ENCODE results near the gene DCLRE1A.

DNA sequence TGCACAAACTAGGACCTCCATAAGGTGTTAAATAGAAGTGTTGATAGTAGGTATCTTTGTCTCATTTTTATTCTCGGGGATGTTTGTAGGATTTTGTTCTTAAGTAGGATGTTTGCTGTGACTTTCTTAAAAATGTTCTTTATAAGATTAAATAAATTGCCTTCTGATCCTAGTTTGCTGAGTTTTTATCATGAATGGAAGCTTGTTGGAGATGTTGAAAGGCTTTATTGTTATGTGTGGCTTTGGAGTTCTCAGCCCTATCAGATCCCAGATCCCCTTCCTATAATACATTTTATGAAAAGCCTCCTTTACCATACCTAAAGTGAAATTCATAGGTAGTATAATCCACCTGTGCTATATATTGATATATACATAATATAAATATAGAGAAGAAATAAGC, 40.7 kb upstream of the DCLRE1A start:
- TF ChIP-seq, protein P1, sequence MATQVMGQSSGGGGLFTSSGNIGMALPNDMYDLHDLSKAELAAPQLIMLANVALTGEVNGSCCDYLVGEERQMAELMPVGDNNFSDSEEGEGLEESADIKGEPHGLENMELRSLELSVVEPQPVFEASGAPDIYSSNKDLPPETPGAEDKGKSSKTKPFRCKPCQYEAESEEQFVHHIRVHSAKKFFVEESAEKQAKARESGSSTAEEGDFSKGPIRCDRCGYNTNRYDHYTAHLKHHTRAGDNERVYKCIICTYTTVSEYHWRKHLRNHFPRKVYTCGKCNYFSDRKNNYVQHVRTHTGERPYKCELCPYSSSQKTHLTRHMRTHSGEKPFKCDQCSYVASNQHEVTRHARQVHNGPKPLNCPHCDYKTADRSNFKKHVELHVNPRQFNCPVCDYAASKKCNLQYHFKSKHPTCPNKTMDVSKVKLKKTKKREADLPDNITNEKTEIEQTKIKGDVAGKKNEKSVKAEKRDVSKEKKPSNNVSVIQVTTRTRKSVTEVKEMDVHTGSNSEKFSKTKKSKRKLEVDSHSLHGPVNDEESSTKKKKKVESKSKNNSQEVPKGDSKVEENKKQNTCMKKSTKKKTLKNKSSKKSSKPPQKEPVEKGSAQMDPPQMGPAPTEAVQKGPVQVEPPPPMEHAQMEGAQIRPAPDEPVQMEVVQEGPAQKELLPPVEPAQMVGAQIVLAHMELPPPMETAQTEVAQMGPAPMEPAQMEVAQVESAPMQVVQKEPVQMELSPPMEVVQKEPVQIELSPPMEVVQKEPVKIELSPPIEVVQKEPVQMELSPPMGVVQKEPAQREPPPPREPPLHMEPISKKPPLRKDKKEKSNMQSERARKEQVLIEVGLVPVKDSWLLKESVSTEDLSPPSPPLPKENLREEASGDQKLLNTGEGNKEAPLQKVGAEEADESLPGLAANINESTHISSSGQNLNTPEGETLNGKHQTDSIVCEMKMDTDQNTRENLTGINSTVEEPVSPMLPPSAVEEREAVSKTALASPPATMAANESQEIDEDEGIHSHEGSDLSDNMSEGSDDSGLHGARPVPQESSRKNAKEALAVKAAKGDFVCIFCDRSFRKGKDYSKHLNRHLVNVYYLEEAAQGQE (tag by site-specific recombination; IDR thresholded peaks at IDR 0.05) = no peak
- TF ChIP-seq ZBTB7A (tag by site-specific recombination; IDR thresholded peaks at IDR 0.05; ENCODE audit: low read depth) = no peak
- TF ChIP-seq, protein P2, sequence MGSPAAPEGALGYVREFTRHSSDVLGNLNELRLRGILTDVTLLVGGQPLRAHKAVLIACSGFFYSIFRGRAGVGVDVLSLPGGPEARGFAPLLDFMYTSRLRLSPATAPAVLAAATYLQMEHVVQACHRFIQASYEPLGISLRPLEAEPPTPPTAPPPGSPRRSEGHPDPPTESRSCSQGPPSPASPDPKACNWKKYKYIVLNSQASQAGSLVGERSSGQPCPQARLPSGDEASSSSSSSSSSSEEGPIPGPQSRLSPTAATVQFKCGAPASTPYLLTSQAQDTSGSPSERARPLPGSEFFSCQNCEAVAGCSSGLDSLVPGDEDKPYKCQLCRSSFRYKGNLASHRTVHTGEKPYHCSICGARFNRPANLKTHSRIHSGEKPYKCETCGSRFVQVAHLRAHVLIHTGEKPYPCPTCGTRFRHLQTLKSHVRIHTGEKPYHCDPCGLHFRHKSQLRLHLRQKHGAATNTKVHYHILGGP (tag by site-specific recombination; IDR thresholded peaks at IDR 0.05) = no peak
- no peak for TF ChIP-seq SP7 (tag by site-specific recombination; IDR thresholded peaks at IDR 0.05)
- TF ChIP-seq, protein P3, sequence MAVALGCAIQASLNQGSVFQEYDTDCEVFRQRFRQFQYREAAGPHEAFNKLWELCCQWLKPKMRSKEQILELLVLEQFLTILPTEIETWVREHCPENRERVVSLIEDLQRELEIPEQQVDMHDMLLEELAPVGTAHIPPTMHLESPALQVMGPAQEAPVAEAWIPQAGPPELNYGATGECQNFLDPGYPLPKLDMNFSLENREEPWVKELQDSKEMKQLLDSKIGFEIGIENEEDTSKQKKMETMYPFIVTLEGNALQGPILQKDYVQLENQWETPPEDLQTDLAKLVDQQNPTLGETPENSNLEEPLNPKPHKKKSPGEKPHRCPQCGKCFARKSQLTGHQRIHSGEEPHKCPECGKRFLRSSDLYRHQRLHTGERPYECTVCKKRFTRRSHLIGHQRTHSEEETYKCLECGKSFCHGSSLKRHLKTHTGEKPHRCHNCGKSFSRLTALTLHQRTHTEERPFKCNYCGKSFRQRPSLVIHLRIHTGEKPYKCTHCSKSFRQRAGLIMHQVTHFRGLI (tag by site-specific recombination; IDR thresholded peaks at IDR 0.05) = no peak
- TF ChIP-seq, protein P4, sequence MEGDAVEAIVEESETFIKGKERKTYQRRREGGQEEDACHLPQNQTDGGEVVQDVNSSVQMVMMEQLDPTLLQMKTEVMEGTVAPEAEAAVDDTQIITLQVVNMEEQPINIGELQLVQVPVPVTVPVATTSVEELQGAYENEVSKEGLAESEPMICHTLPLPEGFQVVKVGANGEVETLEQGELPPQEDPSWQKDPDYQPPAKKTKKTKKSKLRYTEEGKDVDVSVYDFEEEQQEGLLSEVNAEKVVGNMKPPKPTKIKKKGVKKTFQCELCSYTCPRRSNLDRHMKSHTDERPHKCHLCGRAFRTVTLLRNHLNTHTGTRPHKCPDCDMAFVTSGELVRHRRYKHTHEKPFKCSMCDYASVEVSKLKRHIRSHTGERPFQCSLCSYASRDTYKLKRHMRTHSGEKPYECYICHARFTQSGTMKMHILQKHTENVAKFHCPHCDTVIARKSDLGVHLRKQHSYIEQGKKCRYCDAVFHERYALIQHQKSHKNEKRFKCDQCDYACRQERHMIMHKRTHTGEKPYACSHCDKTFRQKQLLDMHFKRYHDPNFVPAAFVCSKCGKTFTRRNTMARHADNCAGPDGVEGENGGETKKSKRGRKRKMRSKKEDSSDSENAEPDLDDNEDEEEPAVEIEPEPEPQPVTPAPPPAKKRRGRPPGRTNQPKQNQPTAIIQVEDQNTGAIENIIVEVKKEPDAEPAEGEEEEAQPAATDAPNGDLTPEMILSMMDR (tag by site-specific recombination; IDR thresholded peaks at IDR 0.05) = no peak
- TF ChIP-seq YY1 (tag by site-specific recombination; IDR thresholded peaks at IDR 0.05) = no peak
- TF ChIP-seq, protein P5, sequence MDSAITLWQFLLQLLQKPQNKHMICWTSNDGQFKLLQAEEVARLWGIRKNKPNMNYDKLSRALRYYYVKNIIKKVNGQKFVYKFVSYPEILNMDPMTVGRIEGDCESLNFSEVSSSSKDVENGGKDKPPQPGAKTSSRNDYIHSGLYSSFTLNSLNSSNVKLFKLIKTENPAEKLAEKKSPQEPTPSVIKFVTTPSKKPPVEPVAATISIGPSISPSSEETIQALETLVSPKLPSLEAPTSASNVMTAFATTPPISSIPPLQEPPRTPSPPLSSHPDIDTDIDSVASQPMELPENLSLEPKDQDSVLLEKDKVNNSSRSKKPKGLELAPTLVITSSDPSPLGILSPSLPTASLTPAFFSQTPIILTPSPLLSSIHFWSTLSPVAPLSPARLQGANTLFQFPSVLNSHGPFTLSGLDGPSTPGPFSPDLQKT (IDR thresholded peaks at IDR 0.05; ENCODE audit: borderline replicate concordance, low read depth, low read length) = no peak
